Skin of body (tissue), 2 donors: Measurements from ENCODE around the gene HDHD3. TPM values are rescaled to one million over a fixed set of nuclear protein-coding genes. Genes with fewer than 3 reads are reported as not detected.
"Not testable (repeated sequence)": the region's sequence is repeated elsewhere in the genome, so short reads cannot be mapped to it uniquely, and the experiment has no call there.

ENCODE experiments used
- DNase-seq: peaks from one replicate; lab custom pipeline; 2025; lab: John Stamatoyannopoulos, UW
- total RNA-seq: library from RNA; depleted of rRNA; stranded (reverse); fragments of >200 nt; gene quantifications from one replicate; pipeline ENCODE4 v1.2.3, GENCODE V29; 2014

HDHD3 gene
- total RNA-seq, 1 donor from 2014 or later: 7.3 TPM

- not testable (repeated sequence) for DNase-seq
These were observed 11.1 kb downstream of the HDHD3 start for GRCh38 chr9:113365652-113366051.

GRCh38 chr9:113364951-113365350, 11.8 kb downstream of the HDHD3 start:
- no peak for DNase-seq

- DNase-seq: no peak
These were observed 13.4 kb downstream of the HDHD3 start for GRCh38 chr9:113363336-113363735.

GRCh38 chr9:113361304-113362018, 15.3 kb downstream of the HDHD3 start:
- no peak for DNase-seq

DNA sequence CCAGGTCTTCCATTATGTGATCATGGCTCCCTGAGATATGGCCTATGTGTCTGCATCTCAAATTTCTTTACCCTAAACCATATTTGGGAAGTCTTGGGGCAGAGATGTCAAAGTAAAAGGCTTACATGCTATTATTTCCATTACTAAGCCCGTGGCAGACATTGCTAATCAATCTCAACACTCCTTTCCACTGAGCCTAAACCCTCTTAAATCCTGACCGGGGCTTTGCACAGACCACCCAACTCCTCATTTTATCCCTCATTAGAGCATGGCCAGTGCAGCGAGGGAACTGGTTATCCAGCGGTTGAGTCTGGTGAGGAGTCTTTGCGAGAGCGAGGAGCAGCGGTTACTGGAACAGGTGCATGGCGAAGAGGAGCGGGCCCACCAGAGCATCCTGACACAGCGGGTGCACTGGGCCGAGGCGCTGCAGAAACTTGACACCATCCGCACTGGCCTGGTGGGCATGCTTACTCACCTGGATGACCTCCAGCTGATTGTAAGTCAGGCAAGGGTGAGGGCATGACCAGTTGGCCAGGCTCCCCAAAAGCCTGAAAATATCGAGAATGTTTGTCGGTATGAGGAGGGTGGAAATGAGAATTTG, 16.4 kb downstream of the HDHD3 start:
- DNase-seq: no peak

- DNase-seq: no peak
These were observed 17.4 kb downstream of the HDHD3 start for GRCh38 chr9:113359385-113359784.

DNA sequence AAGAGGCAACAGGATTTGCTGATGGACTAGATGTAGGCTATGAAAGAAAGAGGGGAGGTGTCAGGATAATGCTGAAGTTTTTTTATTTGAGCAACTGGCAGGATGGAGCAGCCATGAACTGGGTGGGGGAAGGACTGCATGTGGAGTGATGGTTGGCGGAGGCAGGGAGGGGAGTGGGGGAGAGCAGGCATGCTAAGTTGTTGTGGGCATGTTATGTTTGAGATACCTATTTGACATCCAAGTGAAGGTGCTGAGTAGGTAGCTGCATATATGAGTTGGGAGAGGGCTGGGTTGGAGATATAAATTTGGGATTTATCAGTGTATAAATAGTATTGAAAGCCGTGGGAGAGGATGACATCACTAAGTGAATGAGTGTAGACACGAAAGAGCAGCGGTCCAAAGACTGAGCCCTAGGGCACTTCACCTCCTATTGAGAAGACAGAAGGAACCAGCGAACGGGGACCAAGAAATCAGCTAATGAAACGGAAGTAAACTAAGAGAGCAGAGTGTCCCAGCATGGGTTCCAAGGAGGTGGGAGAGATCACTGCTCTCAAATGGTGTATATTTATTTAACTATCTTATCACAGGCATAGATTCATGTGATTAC, 20.0 kb downstream of the HDHD3 start:
- DNase-seq: no peak

- no peak for DNase-seq
These were observed 21.7 kb downstream of the HDHD3 start for GRCh38 chr9:113355040-113355596.

GRCh38 chr9:113352411-113352810, 24.4 kb downstream of the HDHD3 start:
- DNase-seq: no peak

- DNase-seq: no peak
These were observed 24.8 kb downstream of the HDHD3 start for GRCh38 chr9:113352006-113352405.

DNA sequence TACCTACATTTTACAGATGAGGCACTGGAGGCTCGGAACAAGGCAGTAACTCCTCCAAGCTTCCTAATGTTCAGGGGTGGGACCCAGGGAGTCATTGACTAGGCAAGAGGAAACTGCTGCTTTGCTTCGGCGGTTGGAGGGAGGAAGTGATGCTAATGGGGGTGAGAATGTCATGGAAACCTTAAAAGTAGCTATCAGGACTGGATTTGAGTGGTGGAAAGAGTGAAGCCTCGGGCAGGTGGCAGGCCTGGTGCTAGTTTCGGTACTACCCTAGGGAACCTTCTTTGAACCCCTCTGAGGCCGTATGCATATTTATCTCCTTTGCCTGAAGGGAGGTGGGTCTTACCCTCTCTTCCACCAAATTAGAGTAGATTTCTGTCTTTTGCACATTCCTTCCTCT, 25.8 kb downstream of the HDHD3 start:
- DNase-seq: no peak

GRCh38 chr9:113350107-113350661, 26.6 kb downstream of the HDHD3 start:
- no peak for DNase-seq

DNA sequence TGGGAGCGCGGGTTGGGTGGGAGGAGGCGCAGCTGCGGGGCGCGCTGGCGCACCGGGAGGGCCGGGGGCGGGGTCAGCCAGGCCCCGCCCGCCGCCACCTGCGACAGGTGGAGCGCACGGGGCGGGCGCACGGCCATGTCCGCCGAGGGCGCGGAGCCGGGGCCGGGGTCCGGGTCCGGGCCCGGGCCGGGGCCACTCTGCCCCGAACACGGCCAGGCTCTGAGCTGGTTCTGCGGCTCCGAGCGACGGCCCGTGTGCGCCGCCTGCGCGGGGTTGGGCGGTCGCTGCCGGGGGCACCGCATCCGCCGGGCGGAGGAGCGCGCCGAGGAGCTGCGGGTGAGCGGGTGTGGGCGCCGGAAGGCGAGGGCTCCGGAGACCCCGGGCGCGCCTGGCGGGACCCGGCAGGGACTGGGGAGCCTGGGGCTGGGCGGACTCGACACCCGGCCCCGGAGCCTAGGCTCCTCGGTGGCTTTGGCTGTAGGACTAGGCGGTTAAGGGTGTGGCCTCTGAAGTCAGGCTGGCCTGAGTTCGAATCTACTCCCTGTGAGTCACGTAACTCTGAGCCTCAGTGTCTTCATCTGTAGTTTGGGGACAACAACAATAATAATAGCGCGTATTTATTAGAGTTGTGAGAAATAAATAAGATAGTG, 27.2 kb downstream of the HDHD3 start, which contains the start of gene BSPRY:
BSPRY (plus strand) TSS at position 97 of the 650 bp plus-strand sequence; CDS start at position 136, 39 bp downstream.
- no peak for DNase-seq

DNA sequence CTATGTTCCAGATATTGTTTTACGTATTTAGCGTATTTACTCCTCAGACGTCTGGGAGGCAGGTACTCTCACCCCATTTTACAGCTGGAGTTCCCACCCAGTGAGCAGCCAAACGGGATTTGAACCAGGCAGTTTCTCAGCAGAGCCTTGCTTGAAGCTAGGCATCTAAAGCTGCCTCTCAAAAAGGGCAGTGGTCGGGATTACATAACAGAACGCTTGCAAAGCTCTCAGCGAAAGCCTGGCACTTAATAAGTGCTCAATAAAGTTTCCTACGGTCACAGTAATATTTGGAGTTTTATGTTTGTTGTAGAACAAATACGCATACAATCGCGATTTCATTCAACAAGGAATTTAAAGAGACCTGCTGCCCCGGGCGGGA, 27.7 kb downstream of the HDHD3 start:
- no peak for DNase-seq

- no peak for DNase-seq
These were observed 28.3 kb downstream of the HDHD3 start for GRCh38 chr9:113348437-113348836.

- DNase-seq: no peak
These were observed 31.1 kb downstream of the HDHD3 start for GRCh38 chr9:113345671-113346070.

GRCh38 chr9:113345190-113345589, 31.6 kb downstream of the HDHD3 start:
- no peak for DNase-seq

DNA sequence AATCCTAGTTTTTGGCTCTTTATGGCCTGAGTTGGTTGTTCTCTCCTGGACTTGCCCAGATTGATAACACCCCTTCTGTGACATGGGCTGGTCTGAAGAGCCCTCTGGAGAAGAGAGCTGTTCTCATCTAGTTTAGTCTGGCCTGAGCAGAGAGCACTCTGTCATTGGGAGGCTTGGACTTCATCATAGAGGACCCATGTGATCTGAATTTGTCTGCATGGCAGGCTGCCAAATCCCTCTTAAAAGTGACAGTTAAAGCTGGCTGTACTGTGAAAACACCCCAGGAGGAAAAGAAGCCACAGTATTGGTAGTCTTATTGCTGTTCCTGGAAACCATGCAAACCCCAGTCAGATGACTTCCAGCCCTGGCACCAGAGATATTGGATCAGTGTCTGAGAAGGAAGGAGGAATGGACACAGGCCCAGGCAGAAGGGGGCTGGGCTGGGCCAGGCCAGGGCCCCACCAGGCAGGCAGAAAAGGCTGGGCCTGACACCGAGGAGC, 33.0 kb downstream of the HDHD3 start:
- DNase-seq: peak; percentile 53

DNA sequence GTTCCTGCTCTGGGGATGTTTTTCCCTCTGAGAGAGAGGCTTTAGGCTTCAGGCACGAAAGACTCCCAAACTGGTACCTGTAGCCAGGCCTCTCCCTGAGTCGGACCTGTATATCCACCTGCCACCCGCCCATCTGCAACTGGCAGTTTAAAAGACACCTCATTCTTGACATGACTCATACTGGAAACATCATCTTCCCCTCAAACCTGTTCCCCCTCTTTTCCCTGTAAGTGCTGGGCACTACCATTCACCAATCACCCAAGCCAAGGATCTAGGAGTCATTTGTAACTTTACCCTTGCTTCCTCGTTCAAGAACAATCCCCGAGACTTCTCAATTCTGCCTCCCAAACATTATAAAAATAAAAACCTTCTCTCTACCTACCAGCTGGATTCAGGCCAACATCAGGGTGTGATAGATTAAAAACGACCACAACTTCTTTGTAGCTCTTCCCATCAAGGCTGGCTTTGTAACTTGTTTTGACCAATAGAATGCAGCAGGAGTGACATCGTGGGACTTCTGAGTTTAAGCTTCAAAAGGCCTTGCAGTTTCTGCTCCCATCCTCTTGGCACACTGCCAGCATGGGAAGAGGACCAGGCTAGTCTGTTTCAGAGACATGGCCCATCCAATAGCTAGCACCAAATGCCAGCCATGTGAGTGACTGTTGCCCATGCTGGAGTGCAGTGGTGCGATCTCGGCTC, 34.9 kb downstream of the HDHD3 start:
- peak; percentile 4 for DNase-seq

DNA sequence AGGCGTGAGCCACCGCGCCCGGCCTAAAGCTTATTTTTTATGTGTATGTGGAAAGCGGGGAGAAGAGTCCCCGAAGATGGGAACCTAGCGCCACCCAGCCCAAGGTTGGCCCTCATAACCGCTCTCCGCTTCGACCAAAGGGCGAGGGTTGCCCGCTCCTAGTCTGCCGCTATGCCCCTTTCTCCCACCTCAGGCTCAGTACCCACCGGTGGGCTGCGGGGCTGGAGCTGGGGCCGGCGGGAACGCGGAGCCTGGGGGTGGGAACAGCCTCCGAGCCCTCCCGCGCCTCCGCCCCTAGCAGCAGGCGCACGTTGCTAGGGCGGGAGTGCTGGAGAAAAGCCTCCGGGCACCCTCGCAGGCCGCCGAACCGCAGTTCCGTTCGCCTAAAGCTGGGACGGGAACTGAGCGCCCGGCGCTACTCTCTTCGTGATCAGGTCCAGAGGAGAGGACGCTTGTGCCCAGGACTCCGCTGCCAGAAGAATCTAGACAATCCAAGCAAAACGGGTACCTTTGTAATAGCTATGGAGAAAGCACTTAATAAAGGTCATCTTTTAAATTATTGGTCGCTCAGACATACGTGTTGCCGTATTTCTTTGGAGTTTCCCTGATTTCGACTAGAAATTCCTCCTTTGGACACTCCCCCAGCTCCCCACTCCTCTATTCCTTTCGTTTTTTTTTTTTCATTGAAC, 36.6 kb downstream of the HDHD3 start, which contains the start of gene WDR31:
WDR31 (minus strand) TSS at position 265 of the 689 bp plus-strand sequence. CDS start 8,253 bp downstream, outside the sequence.
- DNase-seq: peak; percentile 91
